Cerebellar nuclear complex (tissue), 1 donor: ENCODE results near the gene MED20.
A peak's percentile ranks its signal among the peaks of the same experiment; 100 is the strongest.

Experiments used
- DNase-seq, 2 experiments: peaks; one replicate each; lab custom pipeline; 2025; lab: John Stamatoyannopoulos, UW

Gene MED20

DNA sequence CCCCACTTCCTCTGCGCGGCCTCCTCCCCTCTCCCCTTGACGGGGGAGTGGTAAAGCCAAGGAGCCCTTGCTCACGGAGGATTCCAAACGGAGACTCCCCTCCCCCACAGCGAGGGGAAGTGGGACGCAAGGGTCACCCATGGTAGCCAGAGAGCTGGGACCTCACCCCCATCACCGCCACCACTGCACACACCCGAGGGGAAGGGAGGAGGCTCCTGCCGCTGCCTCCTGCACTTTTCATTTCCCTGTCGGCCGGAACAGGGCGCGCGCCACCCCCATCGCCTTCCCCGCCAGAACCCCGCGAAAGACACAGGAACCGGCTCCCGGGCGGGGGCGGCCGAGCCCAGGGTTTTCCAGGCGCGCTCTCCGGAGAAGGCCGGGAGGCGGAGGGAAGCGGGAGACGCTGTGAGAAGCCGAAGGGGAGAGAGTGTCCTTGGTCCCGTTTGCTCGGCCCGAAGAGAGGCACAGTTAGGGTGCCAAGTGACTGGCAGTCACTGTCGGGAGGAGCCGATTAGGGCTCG lies 19.9 kb upstream of the MED20 start:
- DNase-seq = no peak

DNA sequence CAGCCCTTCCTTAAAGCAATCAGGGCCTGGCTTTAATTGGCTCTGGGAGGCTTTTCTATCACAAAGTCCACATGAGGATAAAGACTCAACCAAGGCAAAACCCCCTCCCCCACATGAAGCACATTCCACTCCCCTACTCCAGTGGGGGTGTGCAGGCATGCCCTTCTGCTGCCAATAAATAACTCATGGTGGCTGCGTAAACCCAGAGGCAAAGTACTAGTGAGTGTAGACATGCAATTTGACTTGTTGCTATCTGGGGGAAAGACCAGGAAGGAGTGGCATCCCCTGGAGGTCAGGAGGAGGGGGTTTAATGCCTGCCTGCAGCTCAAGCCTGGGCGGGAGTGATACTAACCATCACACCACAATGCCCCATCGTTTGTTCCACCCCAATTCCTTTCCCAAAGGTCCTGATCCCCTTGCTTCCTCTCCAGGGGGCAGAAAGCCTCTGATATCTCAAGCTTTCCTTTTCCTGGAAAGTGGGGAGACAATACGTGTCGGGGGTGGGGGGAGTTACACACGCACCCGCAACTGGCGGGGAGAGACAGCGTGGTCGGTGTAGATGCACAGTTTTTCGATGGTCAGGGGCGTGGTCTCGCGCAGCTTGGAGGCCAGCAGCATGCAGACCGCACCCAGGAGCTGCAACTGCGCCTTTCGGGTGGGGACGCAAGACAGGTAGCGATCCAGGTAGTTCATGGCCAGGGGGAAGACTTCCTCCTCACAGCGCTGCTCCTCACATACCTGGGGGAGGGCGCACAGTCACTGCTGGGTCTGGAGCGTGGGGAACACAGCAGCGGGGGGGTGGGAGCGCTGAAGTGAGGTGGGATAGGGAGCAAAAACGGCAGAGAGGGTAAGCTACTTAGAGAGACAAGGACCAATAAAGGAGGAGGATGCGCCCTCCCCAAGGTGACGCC lies 19.2 kb upstream of the MED20 start:
- no peak for DNase-seq

DNA sequence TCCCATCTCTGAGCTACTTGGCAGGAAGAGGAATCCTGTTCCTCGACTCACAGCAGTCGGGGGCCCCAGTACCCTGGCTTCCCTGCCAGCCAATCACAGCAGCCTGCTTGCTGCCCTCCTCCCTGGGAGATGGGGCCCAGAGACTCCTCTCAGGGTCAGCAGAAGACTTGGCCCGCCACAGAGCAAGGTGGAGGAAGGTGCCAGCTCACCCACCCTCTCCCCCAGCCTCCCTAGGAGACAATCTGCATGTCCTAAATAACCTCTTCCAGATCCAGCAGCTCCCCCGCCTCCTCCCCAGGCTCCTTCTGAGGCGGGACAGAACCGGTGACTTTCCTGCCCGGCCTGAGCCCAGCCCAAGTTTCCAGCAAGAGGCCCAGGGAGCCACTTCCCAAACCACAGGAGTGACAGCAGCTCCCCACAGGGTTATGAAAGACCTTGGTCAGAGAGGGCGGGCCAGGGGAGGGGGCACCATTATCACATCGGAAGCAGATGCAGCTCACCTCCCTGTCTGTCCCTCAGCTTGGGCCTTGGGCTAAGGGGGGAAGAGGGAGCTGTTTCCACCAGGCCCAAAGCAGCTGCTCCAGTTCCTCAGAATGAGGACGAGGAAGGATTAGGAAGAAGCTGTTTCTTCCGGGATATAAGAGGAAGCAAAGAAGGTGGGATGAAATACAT lies 18.4 kb upstream of the MED20 start:
- no peak for DNase-seq

DNA sequence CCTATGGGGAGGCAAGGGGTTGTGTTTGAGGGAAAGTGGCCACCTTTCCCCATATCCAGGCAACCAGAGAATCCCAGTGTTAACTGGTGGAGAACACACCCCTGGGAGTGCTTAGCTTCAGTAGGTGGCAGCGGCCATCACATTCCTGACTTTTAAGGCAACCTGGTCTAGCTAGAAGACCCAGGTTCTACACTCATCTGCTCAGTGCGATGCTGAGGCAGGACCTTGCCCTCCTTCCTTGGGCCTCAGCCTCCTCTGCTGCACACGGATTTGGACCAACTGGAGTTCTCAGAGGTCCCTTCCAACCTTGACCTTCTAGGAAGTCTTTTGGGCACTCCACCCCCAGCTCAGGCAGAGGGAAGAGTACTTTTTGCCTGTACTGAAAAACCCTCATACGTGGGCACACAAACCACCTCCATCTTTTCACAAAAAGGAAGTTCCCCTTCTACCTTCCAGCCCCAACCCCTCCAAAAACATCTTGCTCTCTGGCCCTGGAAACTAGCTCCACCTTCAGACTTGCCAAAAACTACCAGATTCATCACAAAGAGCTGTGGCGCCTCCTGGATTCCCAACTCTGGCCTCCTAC lies 17.7 kb upstream of the MED20 start:
- DNase-seq = no peak

DNA sequence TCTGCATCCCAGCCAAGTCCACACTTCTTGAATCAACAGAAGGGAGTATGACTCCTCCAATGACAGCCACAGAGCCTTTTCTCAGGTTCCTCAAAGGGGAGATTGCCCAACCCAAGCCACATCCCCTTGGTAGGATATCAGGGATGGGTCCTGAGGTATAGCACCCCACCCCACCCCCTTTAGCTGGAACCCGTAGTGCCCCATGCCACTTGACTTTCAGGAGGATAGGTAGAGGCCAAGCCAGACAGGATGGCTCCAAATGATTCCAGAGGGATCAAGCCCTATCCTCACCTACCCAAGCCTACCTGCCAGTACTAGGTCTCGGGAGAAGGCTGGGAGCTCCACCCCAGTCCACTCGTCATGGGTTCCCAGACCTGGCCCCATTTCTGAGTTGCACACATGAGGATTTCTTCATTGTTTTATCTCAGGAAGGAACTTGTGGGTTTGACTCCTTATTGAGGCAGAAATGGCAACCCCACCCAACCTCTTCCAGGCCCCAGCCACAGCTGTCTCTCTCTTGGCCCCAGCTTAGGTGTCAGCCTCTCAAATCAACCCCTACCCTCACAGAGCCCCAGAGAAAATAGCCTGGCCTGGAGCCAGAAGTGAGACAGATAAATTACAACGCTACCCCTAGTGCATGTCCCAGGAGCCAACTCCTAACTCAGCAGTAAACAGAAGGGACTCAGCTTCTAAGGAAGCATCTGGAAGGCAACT lies 17.1 kb upstream of the MED20 start:
- no peak for DNase-seq

DNA sequence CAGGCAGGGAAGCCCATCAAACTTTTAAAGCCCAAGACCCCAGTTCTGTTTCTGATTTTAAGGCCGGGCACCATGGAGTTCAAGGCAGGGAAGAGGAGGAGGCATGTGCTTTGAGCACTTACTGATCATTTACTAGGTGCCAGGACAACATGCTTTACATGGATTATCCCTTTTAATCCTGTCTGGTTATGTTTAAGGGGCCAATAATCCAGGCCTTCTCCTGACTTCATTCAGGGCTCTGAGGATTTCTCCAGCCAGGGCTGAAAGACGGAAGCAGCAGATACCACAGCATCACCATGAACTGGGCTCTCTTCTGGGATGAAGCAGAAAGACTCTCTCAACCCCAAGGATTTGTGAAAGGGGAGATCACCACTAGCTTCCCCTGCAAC lies 16.5 kb upstream of the MED20 start:
- no peak for DNase-seq

DNA sequence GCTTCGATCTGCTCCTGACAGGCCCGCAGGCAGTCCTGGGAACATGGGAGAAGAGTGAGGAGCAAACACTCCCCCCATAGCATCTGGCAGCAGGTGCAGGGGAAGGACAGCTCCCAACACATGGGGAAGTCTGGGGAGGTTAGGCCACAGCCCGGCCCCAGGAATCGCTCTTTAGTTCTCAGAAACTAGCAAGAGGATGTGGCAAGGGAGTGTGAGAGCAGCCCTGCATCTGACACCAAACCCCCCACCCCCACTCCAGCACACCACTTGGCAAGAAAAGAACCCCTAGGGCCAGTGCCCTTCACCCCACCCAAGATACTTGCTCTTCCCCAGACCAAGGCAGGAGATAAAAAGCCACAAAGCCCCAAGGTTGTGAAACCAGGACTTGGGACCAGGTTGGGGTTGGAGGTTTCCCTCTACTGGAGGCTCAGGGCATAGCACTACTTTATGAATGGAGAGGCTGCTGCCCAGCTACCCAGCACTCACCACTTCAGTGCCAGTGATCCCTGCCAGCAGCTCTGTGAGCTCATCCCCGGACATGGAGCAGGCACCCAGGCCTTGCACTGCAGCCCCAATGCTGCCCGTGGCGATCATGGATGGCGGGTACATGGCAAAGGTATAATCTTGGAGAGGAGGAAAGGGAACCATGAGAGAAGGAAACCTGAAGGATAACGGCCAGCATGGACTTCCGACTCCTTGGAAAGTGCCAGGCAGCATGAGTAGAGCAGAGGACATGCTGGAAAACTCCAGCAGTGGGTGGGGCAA lies 15.3 kb upstream of the MED20 start:
- peak; percentile 31 to 37 for DNase-seq

DNA sequence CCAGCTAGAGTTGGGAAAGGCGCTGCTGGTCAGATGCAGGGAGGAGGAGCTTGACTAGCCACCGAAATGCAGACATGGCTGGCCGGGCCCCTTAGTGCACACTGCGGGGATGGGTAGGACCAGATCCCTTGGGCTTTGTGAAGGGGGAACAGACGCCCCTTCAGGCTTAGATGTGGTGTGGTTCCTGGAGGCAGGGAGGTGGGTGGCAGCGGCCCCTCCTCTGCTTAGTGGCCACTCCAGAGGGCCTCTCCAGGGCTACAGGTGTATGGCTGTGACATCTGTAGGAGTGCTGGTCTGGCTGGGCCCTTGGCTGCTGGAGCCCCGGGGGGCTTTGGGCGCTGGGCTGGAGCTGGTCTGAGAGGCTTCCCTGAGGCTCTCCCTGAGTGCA lies 14.7 kb upstream of the MED20 start:
- DNase-seq = no peak

DNA sequence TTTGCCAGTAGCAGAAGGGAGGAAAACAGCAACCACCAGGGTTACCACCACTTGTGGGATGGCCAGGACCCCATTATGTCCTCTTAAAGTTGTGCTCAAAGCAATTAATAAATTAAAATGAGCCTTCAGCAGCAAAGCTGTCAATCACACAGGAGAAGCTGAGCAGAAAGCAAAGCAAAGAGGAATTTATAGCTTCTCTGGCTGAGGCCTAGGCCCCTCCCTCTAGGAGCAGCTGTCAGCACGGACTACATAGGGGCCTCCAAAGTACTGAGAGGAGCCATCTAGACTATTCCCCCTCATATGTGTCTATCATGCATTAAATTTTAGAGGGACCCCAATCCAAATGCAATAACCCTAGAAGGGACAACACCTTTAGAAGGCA lies 14.2 kb upstream of the MED20 start:
- no peak for DNase-seq

DNA sequence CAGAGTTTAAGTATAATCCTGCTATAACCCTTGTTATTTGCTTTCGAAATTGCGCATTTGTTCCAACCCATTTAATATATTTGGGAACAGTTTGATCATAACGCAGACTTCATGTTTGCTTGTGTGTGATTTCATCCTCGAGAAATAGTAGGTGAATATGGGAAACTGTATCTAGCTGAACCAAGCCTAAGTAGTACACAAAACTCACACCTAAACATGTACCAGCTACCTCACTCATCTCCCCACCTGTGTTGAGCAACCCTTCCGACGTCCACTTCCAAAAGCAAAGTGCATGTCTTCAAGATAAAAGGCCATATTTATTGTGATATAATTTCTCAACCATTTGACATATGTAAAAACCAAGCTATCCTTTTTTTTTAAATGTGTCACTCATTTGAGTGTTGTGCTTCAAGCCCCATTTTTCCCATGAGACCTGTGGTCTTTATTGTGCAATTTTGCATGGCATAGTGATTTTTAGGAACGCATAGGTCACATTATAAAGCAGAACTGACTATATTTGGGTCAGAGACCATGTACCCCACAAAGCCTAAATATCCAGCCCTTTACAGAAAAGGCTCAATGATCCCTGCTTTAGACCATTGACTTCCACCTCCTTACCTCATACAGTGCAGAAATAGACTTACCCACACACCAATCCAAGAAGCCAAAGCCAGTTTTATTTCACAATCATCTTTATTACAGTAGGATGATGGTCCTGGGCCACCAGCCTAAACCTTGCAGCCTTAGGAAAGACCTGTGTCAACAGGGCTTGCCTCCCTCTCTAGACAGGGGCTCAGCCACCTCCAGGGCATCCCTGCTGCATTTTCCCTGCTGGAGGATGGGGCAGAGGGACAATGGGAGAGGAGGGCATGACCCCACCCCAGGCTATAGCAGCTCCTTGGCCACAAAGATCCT lies 13.6 kb upstream of the MED20 start:
- no peak for DNase-seq

DNA sequence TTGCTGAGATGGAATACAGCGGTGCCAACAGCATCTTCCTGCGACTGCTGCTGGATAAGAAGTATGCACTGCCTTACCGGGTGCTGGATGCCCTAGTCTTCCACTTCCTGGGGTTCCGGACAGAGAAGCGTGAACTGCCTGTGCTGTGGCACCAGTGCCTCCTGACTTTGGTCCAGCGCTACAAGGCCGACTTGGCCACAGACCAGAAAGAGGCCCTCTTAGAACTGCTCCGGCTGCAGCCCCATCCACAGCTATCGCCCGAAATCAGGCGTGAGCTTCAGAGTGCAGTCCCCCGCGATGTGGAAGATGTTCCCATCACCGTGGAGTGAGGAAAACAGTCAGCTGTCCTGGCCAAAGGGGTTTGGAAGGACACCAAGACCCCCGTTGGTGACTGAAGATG lies 11.4 kb upstream of the MED20 start:
- no peak for DNase-seq

DNA sequence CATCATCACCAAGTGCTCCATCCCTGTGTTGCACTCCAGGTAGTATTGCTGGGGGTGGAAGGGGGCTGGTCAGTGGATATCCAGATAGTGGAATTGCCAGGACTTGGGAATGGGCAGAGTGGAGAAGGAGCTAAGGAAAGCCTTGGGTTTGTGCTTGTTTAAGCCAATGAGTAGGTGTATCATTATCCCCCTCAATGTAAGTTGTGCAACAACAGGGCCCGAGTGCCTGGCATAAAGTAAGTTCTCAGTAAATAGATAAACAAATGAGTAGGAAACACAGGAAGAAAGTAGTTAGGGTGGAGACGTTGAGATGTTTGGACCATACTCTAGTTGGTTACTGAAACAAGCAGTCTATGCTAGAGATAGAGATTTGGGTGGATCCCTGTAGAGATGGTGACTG lies 10.9 kb upstream of the MED20 start:
- DNase-seq = no peak

DNA sequence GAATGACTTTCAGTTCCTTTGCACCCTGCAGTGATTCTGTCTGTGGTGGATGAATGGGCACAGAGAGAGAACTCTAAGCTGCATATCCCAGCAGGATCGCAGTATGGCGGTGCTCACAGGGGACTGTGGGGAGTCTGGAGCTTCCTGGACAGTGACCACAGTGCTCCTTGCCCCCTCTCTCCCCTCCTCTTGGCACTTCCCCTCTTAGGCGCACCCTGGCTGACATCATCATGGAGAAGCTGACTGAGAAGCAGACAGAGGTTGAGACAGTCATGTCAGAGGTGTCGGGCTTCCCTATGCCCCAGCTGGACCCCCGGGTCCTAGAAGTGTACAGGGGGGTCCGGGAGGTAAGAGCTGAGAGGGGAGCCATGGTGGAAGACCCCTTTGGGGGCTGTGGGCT lies 9.0 kb upstream of the MED20 start:
- DNase-seq = no peak

DNA sequence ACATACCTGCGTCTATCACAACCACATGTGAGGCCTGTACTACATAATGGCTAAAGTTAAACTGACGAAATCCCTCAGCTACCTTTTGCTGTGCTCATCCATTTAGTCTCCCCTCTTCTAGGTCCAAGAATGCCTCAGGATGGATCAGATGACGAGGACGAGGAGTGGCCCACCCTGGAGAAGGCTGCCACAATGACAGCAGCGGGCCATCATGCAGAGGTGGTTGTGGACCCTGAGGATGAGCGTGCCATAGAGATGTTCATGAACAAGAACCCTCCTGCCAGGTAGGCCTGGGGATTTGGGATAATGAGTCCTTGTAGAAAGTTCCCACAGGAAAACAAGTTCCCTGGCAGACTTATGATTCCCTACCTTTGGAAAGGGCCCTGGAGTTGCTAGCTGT lies 6.3 kb upstream of the MED20 start:
- no peak for DNase-seq

DNA sequence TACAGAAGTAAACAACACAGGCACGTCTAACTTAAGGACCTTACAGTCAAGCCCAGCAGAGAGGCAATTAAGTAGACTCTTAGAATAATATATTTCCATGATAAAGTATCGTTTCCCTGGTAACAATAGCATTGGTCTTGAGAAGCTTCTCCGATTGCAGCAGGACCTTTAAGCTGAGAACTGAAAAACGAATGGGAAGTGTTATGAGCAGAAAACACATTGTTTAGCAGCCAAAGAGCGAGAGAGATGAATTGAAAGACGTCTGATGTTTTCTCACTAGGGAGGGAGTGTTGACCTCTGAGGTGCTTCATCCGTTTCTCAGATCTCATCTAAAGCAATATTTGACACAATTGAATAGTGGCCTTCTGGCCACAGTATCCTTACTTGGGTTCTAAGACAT lies 1.2 kb upstream of the MED20 start:
- DNase-seq = no peak

DNA sequence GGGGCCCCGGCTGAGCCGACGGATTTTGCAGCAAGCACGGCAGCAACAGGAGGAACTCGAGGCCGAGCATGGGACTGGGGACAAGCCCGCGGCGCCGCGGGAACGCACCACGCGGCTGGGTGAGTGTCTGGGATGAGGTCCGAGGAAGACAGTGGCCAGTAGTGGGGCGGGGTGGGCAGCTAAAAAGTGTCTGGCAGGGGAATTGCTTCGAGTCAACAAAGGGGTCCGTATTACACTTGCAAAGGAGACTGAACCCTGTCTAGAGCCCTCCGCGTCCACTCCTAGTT lies 716 bp upstream of the MED20 start:
- no peak for DNase-seq

DNA sequence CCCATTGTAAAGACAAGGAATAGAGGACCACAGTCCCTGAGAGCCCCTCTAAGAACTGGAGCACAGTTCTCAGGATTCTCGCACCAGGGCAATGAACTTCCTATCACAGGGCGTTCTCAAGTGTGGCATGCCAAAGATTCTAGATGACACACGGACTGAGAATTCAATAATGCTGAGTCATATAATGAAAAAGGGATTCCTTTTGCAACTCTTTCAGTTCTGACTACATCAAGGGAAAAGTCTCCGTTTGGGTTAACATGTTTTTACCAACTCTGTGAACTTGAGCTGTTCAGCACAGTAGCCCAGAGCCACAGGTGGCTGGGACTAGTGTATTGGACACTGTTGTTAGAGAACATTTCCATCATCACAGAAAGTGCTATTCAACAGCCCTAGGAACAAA lies 3.4 kb downstream of the MED20 start:
- DNase-seq = no peak

DNA sequence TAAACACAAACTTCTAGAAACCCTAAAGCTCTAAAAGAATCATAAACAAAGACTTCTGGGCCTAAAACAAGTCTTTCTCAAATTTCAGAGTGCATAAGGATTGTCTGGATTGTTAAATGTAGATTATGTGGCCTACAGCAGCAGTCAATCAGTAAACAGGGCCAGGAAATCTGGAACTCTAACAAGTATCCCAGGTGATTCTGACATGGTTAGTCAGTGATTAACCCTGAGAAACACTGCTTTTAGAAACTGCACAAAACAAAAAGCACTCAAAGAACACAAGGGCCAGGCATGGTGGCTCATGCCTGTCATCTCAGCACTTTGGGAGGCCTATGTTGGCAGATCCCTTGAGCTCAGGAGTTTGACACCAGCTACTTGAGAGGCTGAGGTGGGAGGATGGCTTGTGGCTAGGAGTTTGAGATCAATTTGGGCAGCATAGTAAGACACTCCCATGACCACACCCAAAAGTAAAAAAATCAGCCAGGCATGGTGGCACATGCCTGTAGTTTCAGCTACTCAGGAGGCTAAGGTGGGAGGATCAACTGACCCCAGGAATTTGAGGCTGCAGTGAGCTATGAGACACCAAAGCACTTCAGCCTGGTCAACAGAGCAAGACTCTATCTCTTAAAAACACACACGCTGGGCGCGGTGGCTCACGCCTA lies 5.9 kb downstream of the MED20 start:
- DNase-seq = no peak

DNA sequence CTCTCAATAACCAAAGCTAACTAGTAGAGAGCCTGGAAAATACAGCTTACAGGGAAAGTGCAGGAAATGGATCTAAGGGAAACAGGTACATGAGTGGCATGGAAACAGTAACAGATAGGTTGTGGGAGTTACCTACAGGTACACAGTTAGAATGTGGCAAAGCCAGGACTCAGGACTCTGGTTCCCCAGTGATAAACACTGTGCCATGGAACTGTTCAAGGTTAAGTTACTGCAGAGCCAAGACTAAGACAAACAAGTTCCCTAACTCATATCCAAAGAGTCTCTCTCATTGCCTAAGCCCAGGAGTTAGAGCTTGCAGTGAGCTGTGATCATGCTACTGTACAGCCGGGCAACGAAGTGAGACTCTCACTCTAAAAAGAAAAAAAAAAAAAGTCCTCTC lies 6.6 kb downstream of the MED20 start:
- no peak for DNase-seq

DNA sequence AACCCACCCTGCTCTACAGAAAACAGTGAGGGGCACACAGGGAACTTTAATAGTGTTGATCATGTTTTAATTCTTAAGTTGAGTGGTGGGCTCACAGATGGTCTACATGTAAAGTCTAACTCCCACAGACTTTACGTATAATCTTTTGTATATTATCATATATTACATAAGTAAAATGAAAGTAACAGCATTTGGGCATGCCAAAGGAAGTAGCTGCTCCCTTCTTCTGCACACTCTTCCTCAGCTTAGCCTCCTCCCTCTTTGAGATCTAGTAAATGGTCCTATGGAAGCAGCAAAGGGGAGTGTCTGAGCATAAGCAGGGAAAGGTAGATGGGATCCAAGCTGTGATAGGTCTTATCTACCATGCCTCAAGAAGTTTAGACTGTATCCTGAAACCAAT lies 11.2 kb downstream of the MED20 start:
- no peak for DNase-seq
